Esophagus muscularis mucosa (tissue), 4 donors: ENCODE data around the gene IFIT2. TPM values are rescaled to one million over a fixed set of nuclear protein-coding genes. Genes with fewer than 3 reads are reported as not detected.
"Not testable (repeated sequence)": the region's sequence is repeated elsewhere in the genome, so short reads cannot be mapped to it uniquely, and the experiment has no call there.

ENCODE experiments used
- DNase-seq: peaks from one replicate; pipeline ENCODE4 v3.0.0-alpha.2; 2017; ENCODE audit errors: extremely low spot score
- H3K27ac ChIP-seq, 4 donors: fragments of 200-600 bp; sonication (generic); replicated peaks in 1 of 4; 1 replicate in 3 of 4; 2 replicates in 1 of 4; pipeline ENCODE4 v1.5.1; 2016 to 2019; ENCODE audit warnings: mild to moderate bottlenecking in 1 of 4
- H3K27me3 ChIP-seq, 4 donors: fragments of 200-600 bp; sonication (generic); one replicate each; pipeline versions ENCODE4 v1.5.1 to v1.6.0; 2016 to 2019
- H3K36me3 ChIP-seq, 4 donors: fragments of 200-600 bp; sonication (generic); one replicate each; pipeline ENCODE4 v1.5.1; 2016 to 2019
- H3K4me1 ChIP-seq, 4 donors: fragments of 200-600 bp; sonication (generic); one replicate each; pipeline ENCODE4 v1.5.1; 2016 to 2019
- H3K4me3 ChIP-seq, 4 donors: fragments of 200-600 bp; sonication (generic); 1 replicate in 2 of 4; 2 replicates in 2 of 4; pipeline ENCODE4 v1.5.1; 2016 to 2019; ENCODE audit warnings: mild to moderate bottlenecking in 4 of 4, moderate library complexity in 1 of 4
- H3K9me3 ChIP-seq, 4 donors: fragments of 200-600 bp; sonication (generic); 1 replicate in 3 of 4; 2 replicates in 1 of 4; pipeline ENCODE4 v1.5.1; 2016 to 2019
- CTCF ChIP-seq, 3 experiments: fragments of 200-600 bp in 2 of 3; fragments of 450-650 bp in 1 of 3; sonication (generic) in 2 of 3; IDR thresholded peaks; one replicate each; pipeline ENCODE4 v1.5.1; 2017 to 2019; ENCODE audit warnings: antibody characterized with exemption in 3 of 3, mild to moderate bottlenecking in 2 of 3, moderate library complexity in 1 of 3
- EP300 ChIP-seq: sonication (generic); formaldehyde crosslinking; IDR thresholded peaks from one replicate; pipeline ENCODE4 v1.6.1; 2017; ENCODE audit warnings: antibody characterized with exemption
- POLR2A ChIP-seq: fragments of 450-650 bp; IDR thresholded peaks from one replicate; pipeline ENCODE4 v1.6.1; 2017; ENCODE audit warnings: antibody characterized with exemption, moderate library complexity, mild to moderate bottlenecking, low read depth
- POLR2AphosphoS5 ChIP-seq, 2 donors: sonication (generic); formaldehyde crosslinking; IDR thresholded peaks; one replicate each; pipeline ENCODE4 v1.6.1; 2017; ENCODE audit warnings: antibody characterized with exemption in 2 of 2
- WGBS: methylation state at CpG from one replicate; pipeline ENCODE4 v1.1.5; 2018; 5-methylcytosine and 5-hydroxymethylcytosine counted together
- intact Hi-C: fragments of 100-400 bp; cut with DNase I; formaldehyde crosslinking; loops from one replicate; pipeline ENCODE4 v1.15.1; 2023
- total RNA-seq, 4 donors: library from RNA; depleted of rRNA; stranded (reverse); fragments of >200 nt; gene quantifications; one replicate each; pipeline versions ENCODE4 v1.1.0 to v1.2.1, GENCODE V29; 2016

Gene IFIT2
- 1 to 10 TPM; 2.2 to 5.0 (median 3.3) TPM for total RNA-seq

- TF ChIP-seq POLR2A (no peak), POLR2AphosphoS5 (IDR thresholded peaks at IDR 0.05) (peak; percentile 71 to 81)
- DNase-seq, result no peak
- peaks cover 10 to 43% (median 36%) of the 10 kb centered on the region in 4 donors for H3K4me1 ChIP-seq
- no peaks in the 10 kb centered on the region for H3K9me3 ChIP-seq
- intact Hi-C loops, result no loop called here
- peak within 1 kb of the TSS; percentile 79 to 89 (median 86) for H3K27ac ChIP-seq
- H3K36me3 ChIP-seq, result peaks cover 0 to 13% (median 9%) of the 10 kb centered on the region in 4 donors
- H3K4me3 ChIP-seq, result peak within 1 kb of the TSS; percentile 53 to 64 (median 56)
- WGBS, result 5% methylated on average over 10 of the region's 10 CpGs
- no peaks in the 10 kb centered on the region for H3K27me3 ChIP-seq
These were observed at the start of gene IFIT2 for GRCh38 chr10:89301721-89302445. Gene IFIT2 (plus strand): TSS chr10:89302046. CDS start chr10:89302124, 78 bp downstream.

- Histone ChIP-seq H3K27ac (peak overlapping the region in 2 of 4 donors; percentile 84 to 87), H3K4me1 (peaks cover 7 to 30% (median 21%) of the 10 kb centered on the region in 4 donors), H3K9me3 (no peaks in the 10 kb centered on the region), H3K36me3 (no peaks in the 10 kb centered on the region), H3K4me3 (peak overlapping the region; percentile 88 to 91 (median 90)), H3K27me3 (no peaks in the 10 kb centered on the region)
- DNase-seq, result no peak
- 92% methylated on average over 2 of the region's 2 CpGs for WGBS
- intact Hi-C loops, result no loop called here
- TF ChIP-seq POLR2A (no peak), CTCF (IDR thresholded peaks at IDR 0.05) (no peak), POLR2AphosphoS5 (IDR thresholded peaks at IDR 0.05) (no peak), EP300 (no peak)
These were observed 49.6 kb upstream of the IFIT2 start for GRCh38 chr10:89252225-89252585.

- H3K36me3 ChIP-seq, H3K27ac ChIP-seq, H3K4me3 ChIP-seq, H3K27me3 ChIP-seq, H3K9me3 ChIP-seq, DNase-seq: not testable (repeated sequence)
- intact Hi-C loops, result loop anchor here (5.0 kb wide), 1 partner anchor 307 kb away; no protein-coding TSS in a partner anchor
- peaks cover 7 to 38% (median 29%) of the 10 kb centered on the region in 4 donors for H3K4me1 ChIP-seq
- 78% methylated on average over 2 of the region's 2 CpGs for WGBS
These were observed 46.7 kb upstream of the IFIT2 start for GRCh38 chr10:89255091-89255579.

- no peak for TF ChIP-seq CTCF (IDR thresholded peaks at IDR 0.05)
- TF ChIP-seq POLR2AphosphoS5 (IDR thresholded peaks at IDR 0.05), result no peak
- TF ChIP-seq POLR2A, result no peak
- no peak for TF ChIP-seq EP300
- Histone ChIP-seq H3K4me1 (peaks cover 9 to 37% (median 30%) of the 10 kb centered on the region in 4 donors), H3K27ac (peak overlapping the region; percentile 5 to 51 (median 18)), H3K36me3 (no peaks in the 10 kb centered on the region), H3K4me3 (no peak overlapping the region), H3K9me3 (no peaks in the 10 kb centered on the region), H3K27me3 (no peaks in the 10 kb centered on the region)
- intact Hi-C loops, result loop anchor here (5.0 kb wide), 1 partner anchor 307 kb away; no protein-coding TSS in a partner anchor
- no peak for DNase-seq
These were observed 46.1 kb upstream of the IFIT2 start for GRCh38 chr10:89255793-89256192.

- intact Hi-C loops, result loop anchor here (5.0 kb wide), 1 partner anchor 306 kb away; no protein-coding TSS in a partner anchor
- 61% methylated on average over 3 of the region's 3 CpGs for WGBS
- no peak for DNase-seq
- no peak for TF ChIP-seq CTCF (IDR thresholded peaks at IDR 0.05)
- no peak for TF ChIP-seq POLR2A
- TF ChIP-seq POLR2AphosphoS5 (IDR thresholded peaks at IDR 0.05), result no peak
- TF ChIP-seq EP300, result no peak
- peak overlapping the region; percentile 5 to 51 (median 18) for H3K27ac ChIP-seq
- no peaks in the 10 kb centered on the region for H3K9me3 ChIP-seq
- no peaks in the 10 kb centered on the region for H3K27me3 ChIP-seq
- H3K4me3 ChIP-seq, result no peak overlapping the region
- H3K4me1 ChIP-seq, result peaks cover 3 to 32% (median 28%) of the 10 kb centered on the region in 4 donors
- H3K36me3 ChIP-seq, result no peaks in the 10 kb centered on the region
These were observed 45.5 kb upstream of the IFIT2 start for GRCh38 chr10:89256340-89256739.
